ENCODE measurements around the gene UGCG. TPM values are rescaled to one million over a fixed set of nuclear protein-coding genes. Genes with fewer than 3 reads are reported as not detected.

The UGCG gene
- total and polyA plus RNA-seq, 4 experiments from 2014 or later: 13.0 to 29.7 (median 20.5) TPM

DNA sequence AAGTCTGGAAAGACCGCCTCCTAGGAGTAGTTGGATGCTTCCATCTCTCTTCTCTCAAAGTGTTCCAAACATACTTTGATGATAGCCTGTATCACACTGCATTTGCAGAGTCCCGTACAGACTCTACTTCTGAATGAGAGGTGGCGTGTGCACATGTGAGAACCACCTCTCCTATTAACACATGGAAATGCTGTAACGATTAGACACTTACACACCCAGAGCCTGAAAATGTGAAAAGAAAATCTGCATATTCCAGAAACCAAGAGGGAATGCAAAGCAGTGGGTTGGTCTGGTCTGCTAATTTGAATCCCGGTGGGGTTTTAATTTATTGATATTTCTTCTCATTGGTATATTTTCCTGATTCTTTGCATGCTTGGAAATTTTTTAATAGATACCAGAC lies 10.5 kb downstream of the UGCG start:
- Mint-ChIP-seq H3K4me1 (peaks cover 61 to 87% (median 74%) of the 10 kb centered on the region in 4 donors), H3K9me3 (no peaks in the 10 kb centered on the region), H3K4me3 (peak overlapping the region in 2 of 8 donors; percentile 4 to 43), H3K36me3 (peaks cover 0 to 7% of the 10 kb centered on the region in 2 donors), H3K27ac (peak overlapping the region in 1 of 7 donors; percentile 69), H3K27me3 (no peaks in the 10 kb centered on the region)
- Histone ChIP-seq H3K27ac (ENCODE audit: low read depth, low read length) (no peak overlapping the region), H3K4me1 (ENCODE audit: insufficient read depth, low read length) (peaks cover 93% of the 10 kb centered on the region), H3K9me3 (ENCODE audit: control insufficient read depth in 1 of 2, low read length in 2 of 2) (no peaks in the 10 kb centered on the region), H3K4me3 (ENCODE audit: low read length in 2 of 2) (no peak overlapping the region), H3K36me3 (ENCODE audit: insufficient read depth, low read length) (no peaks in the 10 kb centered on the region), H3K27me3 (ENCODE audit: insufficient read depth, low read length) (no peaks in the 10 kb centered on the region)
- DNase-seq: no peak
- ChIA-PET POLR2A (ENCODE audit: partially characterized antibody) (interaction anchor here (1.8 kb wide), 1 partner anchor 10 kb away, joined by 7 read pairs; the partner anchor contains the start of gene UGCG), CTCF (ENCODE audit: partially characterized antibody) (no interaction called here)
- intact Hi-C loops (cut with micrococcal nuclease): no loop called here

DNA sequence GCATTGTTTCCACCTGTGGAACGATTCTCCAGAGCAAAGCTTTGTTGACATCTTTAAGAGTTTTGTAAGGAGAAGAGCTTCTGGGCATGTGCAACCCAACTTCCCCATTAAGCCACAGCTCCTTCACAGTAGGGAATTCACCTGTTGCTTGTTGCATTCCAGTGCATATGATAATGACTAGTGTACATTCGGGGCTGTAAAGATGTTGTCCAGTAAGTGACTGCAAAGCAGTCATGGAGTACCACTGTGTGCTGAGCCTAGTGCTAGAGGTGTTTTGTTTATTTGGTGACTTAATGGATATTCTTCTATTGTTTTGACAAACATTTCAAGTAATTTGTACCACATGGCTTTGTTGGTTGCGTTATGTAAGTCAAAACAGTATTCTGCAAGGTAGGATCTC lies 12.8 kb downstream of the UGCG start:
- Mint-ChIP-seq H3K4me1 (peaks cover 70 to 100% (median 87%) of the 10 kb centered on the region in 4 donors), H3K27ac (peak overlapping the region in 5 of 7 donors; percentile 0 to 78 (median 37)), H3K36me3 (peaks cover 4 to 7% of the 10 kb centered on the region in 2 donors), H3K9me3 (no peaks in the 10 kb centered on the region), H3K4me3 (peak overlapping the region in 6 of 8 donors; percentile 2 to 65 (median 54)), H3K27me3 (no peaks in the 10 kb centered on the region)
- no peaks in the 10 kb centered on the region for H3K36me3 ChIP-seq (ENCODE audit: insufficient read depth, low read length)
- intact Hi-C loops (cut with micrococcal nuclease): no loop called here
- no peaks in the 10 kb centered on the region for H3K27me3 ChIP-seq (ENCODE audit: insufficient read depth, low read length)
- ChIA-PET CTCF (ENCODE audit: partially characterized antibody) (no interaction called here), POLR2A (ENCODE audit: partially characterized antibody) (interaction anchor here (1.0 kb wide), 1 partner anchor 29 kb away, joined by 3 read pairs; no protein-coding TSS in a partner anchor)
- no peak overlapping the region for H3K27ac ChIP-seq (ENCODE audit: low read depth, low read length)
- H3K9me3 ChIP-seq (ENCODE audit: control insufficient read depth in 1 of 2, low read length in 2 of 2): no peaks in the 10 kb centered on the region
- peaks cover 96% of the 10 kb centered on the region for H3K4me1 ChIP-seq (ENCODE audit: insufficient read depth, low read length)
- DNase-seq: no peak
- no peak overlapping the region for H3K4me3 ChIP-seq (ENCODE audit: low read length in 2 of 2)

DNA sequence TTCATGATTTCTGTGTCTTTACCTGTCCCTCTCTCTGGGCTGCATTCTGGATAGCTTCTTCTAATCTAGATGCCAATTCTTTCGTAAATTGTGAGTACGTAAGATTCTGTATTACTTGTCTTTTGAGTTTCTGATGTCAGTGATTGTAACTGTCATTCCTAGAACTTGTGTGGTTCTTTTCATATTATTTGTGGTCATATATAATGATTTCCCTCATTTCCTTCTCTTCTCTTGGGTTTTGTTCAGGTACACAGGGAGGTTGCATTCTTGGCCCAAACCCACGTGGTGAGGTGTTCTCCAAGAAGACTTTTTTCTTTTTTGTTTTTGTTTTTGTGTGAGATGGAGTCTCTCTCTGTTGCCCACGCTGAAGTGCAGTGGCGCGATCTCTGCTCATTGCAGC lies 13.8 kb downstream of the UGCG start:
- Mint-ChIP-seq H3K27ac (peak overlapping the region; percentile 4 to 85 (median 31)), H3K36me3 (peaks cover 7 to 10% of the 10 kb centered on the region in 2 donors), H3K9me3 (no peaks in the 10 kb centered on the region), H3K4me1 (peaks cover 73 to 100% (median 89%) of the 10 kb centered on the region in 4 donors), H3K27me3 (no peaks in the 10 kb centered on the region), H3K4me3 (peak overlapping the region in 7 of 8 donors; percentile 3 to 69 (median 53))
- Histone ChIP-seq H3K9me3 (ENCODE audit: control insufficient read depth in 1 of 2, low read length in 2 of 2) (no peaks in the 10 kb centered on the region), H3K4me1 (ENCODE audit: insufficient read depth, low read length) (peaks cover 96% of the 10 kb centered on the region), H3K27ac (ENCODE audit: low read depth, low read length) (no peak overlapping the region), H3K36me3 (ENCODE audit: insufficient read depth, low read length) (no peaks in the 10 kb centered on the region), H3K27me3 (ENCODE audit: insufficient read depth, low read length) (no peaks in the 10 kb centered on the region), H3K4me3 (ENCODE audit: low read length in 2 of 2) (no peak overlapping the region)
- intact Hi-C loops (cut with micrococcal nuclease): no loop called here
- DNase-seq: no peak
- POLR2A ChIA-PET (ENCODE audit: partially characterized antibody): no interaction called here
- CTCF ChIA-PET (ENCODE audit: partially characterized antibody): no interaction called here

DNA sequence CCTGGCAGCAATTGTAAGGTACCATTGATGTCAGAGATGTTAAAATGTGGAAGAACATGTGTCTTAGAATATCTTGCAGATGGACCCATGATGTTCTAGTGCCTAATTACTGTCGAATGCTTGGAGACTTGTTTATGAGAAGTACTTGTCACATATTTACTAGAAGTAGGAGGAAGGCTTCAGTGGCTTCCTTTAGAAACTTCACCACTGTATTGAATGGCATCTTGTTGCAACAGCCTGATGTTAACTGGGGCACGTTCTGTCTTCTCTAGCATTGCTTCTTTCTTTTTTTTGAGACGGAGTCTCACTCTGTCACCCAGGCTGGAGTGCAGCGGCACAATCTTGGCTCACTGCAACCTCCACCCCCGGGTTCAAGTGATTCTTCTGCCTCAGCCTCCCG lies 16.5 kb downstream of the UGCG start:
- peaks cover 63 to 93% (median 82%) of the 10 kb centered on the region in 4 donors for H3K4me1 Mint-ChIP-seq
- no peaks in the 10 kb centered on the region for H3K9me3 Mint-ChIP-seq
- H3K4me3 ChIP-seq (ENCODE audit: low read length in 2 of 2): no peak overlapping the region
- H3K36me3 ChIP-seq (ENCODE audit: insufficient read depth, low read length): no peaks in the 10 kb centered on the region
- peak overlapping the region in 5 of 7 donors; percentile 24 to 87 (median 67) for H3K27ac Mint-ChIP-seq
- H3K27ac ChIP-seq (ENCODE audit: low read depth, low read length): no peak overlapping the region
- H3K9me3 ChIP-seq (ENCODE audit: control insufficient read depth in 1 of 2, low read length in 2 of 2): no peaks in the 10 kb centered on the region
- no peaks in the 10 kb centered on the region for H3K27me3 Mint-ChIP-seq
- CTCF ChIA-PET (ENCODE audit: partially characterized antibody): interaction anchor here (0.6 to 2.2 kb wide), 2 partner anchors 10 to 42 kb away, joined by 3 to 8 read pairs; no protein-coding TSS in a partner anchor
- peaks cover 7 to 29% of the 10 kb centered on the region in 2 donors for H3K36me3 Mint-ChIP-seq
- peaks cover 83% of the 10 kb centered on the region for H3K4me1 ChIP-seq (ENCODE audit: insufficient read depth, low read length)
- DNase-seq: no peak
- H3K27me3 ChIP-seq (ENCODE audit: insufficient read depth, low read length): no peaks in the 10 kb centered on the region
- POLR2A ChIA-PET (ENCODE audit: partially characterized antibody): interaction anchor here (1.7 kb wide), 1 partner anchor 13 kb away, joined by 4 read pairs; no protein-coding TSS in a partner anchor
- intact Hi-C loops (cut with micrococcal nuclease): no loop called here
- peak overlapping the region in 7 of 8 donors; percentile 15 to 73 (median 55) for H3K4me3 Mint-ChIP-seq

DNA sequence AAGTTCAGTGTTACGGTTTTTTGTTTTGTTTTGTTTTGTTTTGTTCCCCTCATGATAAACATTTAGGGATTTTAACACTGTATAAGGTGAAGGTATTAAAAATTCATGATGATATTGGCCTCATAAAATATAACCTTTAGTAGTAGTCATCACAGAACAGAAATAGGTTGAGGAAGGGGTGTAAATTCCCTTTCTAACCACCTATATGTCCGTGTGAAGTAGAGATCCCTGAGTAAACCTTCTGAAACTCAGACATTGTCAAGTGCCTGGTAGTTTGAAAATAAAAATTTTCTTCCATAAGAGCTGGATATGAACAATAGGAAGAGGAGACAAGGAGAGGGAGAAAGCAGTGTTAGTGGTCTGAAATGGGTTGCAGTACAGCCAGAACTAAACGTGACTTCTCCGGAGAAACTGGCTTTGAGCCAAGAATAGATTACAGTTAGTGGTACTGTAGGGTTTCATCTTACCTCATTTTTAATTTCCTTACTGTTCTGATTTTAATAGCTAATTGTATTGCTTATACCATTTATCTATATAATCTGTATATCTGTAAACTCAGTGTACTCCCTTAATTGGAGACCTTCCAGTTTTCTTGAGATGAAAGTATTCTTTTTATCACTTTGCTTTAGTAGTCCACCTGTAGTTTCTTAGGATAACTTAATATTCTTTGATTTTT lies 18.3 kb downstream of the UGCG start:
- H3K27ac ChIP-seq (ENCODE audit: low read depth, low read length): no peak overlapping the region
- H3K4me1 ChIP-seq (ENCODE audit: insufficient read depth, low read length): peaks cover 66% of the 10 kb centered on the region
- no peaks in the 10 kb centered on the region for H3K27me3 Mint-ChIP-seq
- H3K4me3 Mint-ChIP-seq: peak overlapping the region; percentile 12 to 80 (median 74)
- peak in 2 of 5 donors; percentile 18 to 26 for DNase-seq
- H3K4me1 Mint-ChIP-seq: peaks cover 52 to 82% (median 66%) of the 10 kb centered on the region in 4 donors
- H3K36me3 Mint-ChIP-seq: peaks cover 12 to 35% of the 10 kb centered on the region in 2 donors
- H3K9me3 ChIP-seq (ENCODE audit: control insufficient read depth in 1 of 2, low read length in 2 of 2): no peaks in the 10 kb centered on the region
- CTCF ChIA-PET (ENCODE audit: partially characterized antibody): interaction anchor here (1.0 to 2.3 kb wide), 9 partner anchors 8 to 161 kb away, joined by 3 to 12 read pairs (median 6); partner anchors contain the start of gene UGCG
- peak overlapping the region in 1 of 2 donors; percentile 36 for H3K4me3 ChIP-seq (ENCODE audit: low read length in 2 of 2)
- POLR2A ChIA-PET (ENCODE audit: partially characterized antibody): interaction anchor here (0.7 to 3.9 kb wide), 5 partner anchors 8 to 23 kb away, joined by 3 to 34 read pairs (median 11); partner anchors contain the start of gene UGCG
- no peaks in the 10 kb centered on the region for H3K9me3 Mint-ChIP-seq
- intact Hi-C loops (cut with micrococcal nuclease): loop anchor here (1.0 kb wide), 2 partner anchors 11 to 17 kb away; no protein-coding TSS in a partner anchor
- H3K27me3 ChIP-seq (ENCODE audit: insufficient read depth, low read length): no peaks in the 10 kb centered on the region
- H3K27ac Mint-ChIP-seq: peak overlapping the region in 6 of 7 donors; percentile 19 to 92 (median 64)
- H3K36me3 ChIP-seq (ENCODE audit: insufficient read depth, low read length): peaks cover under 1% of the 10 kb centered on the region

DNA sequence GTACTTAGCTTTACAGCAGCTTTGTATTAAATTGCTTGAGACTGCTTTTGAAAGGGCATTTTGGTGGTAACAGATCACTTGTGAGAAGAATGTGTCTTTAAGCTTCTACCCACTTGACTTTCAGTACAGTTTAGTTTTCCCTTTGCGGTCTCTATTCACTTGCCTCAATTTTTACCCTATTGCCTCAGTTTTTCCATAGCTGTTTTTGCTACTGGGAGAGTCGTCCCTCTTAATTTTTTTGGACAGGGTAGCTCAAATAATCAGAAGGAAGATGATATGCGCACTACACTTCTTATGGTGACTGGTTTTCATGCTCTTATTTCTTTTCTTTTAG lies 18.8 kb downstream of the UGCG start:
- intact Hi-C loops (cut with micrococcal nuclease): loop anchor here (1.0 kb wide), 2 partner anchors 11 to 17 kb away; no protein-coding TSS in a partner anchor
- peaks cover 61% of the 10 kb centered on the region for H3K4me1 ChIP-seq (ENCODE audit: insufficient read depth, low read length)
- ChIA-PET POLR2A (ENCODE audit: partially characterized antibody) (interaction anchor here (1.5 to 3.9 kb wide), 4 partner anchors 11 to 23 kb away, joined by 3 to 34 read pairs (median 12); partner anchors contain the start of gene UGCG), CTCF (ENCODE audit: partially characterized antibody) (interaction anchor here (1.0 to 2.3 kb wide), 9 partner anchors 8 to 160 kb away, joined by 3 to 12 read pairs (median 6); partner anchors contain the start of gene UGCG)
- Mint-ChIP-seq H3K27ac (peak overlapping the region in 5 of 7 donors; percentile 11 to 88 (median 70)), H3K36me3 (peaks cover 15 to 38% of the 10 kb centered on the region in 2 donors), H3K4me1 (peaks cover 48 to 80% (median 62%) of the 10 kb centered on the region in 4 donors), H3K9me3 (no peaks in the 10 kb centered on the region), H3K4me3 (peak overlapping the region; percentile 1 to 80 (median 74)), H3K27me3 (no peaks in the 10 kb centered on the region)
- no peaks in the 10 kb centered on the region for H3K9me3 ChIP-seq (ENCODE audit: control insufficient read depth in 1 of 2, low read length in 2 of 2)
- H3K27ac ChIP-seq (ENCODE audit: low read depth, low read length): no peak overlapping the region
- no peak for DNase-seq
- no peak overlapping the region for H3K4me3 ChIP-seq (ENCODE audit: low read length in 2 of 2)
- H3K36me3 ChIP-seq (ENCODE audit: insufficient read depth, low read length): peaks cover 5% of the 10 kb centered on the region
- no peaks in the 10 kb centered on the region for H3K27me3 ChIP-seq (ENCODE audit: insufficient read depth, low read length)

DNA sequence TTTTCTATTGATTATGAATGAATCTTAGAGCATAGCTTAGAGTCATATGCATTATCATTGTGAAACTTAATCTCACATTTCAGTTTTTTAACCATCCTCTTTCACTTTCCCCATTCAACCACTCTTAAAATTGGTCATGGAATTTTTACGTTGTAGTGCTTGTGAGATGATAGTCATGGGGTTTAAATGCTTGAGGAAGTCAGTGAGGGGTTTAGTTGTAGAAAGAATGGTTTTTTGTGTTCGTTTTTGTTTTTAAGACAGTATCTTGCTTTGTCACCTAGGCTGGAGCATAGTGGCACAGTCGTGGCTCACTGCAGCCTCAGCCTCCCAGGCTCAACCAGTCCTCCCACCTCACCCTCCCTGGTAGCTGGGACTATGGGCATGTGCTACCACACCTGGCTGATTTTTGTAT lies 19.6 kb downstream of the UGCG start:
- no peaks in the 10 kb centered on the region for H3K9me3 ChIP-seq (ENCODE audit: control insufficient read depth in 1 of 2, low read length in 2 of 2)
- DNase-seq: no peak
- peaks cover 41 to 71% (median 55%) of the 10 kb centered on the region in 4 donors for H3K4me1 Mint-ChIP-seq
- H3K4me1 ChIP-seq (ENCODE audit: insufficient read depth, low read length): peaks cover 52% of the 10 kb centered on the region
- H3K36me3 Mint-ChIP-seq: peaks cover 15 to 42% of the 10 kb centered on the region in 2 donors
- ChIA-PET POLR2A (ENCODE audit: partially characterized antibody) (interaction anchor here (1.5 to 3.9 kb wide), 4 partner anchors 10 to 22 kb away, joined by 3 to 34 read pairs (median 12); partner anchors contain the start of gene UGCG), CTCF (ENCODE audit: partially characterized antibody) (interaction anchor here (1.0 to 2.3 kb wide), 7 partner anchors 10 to 160 kb away, joined by 3 to 12 read pairs (median 6); partner anchors contain the start of gene UGCG)
- no peaks in the 10 kb centered on the region for H3K27me3 Mint-ChIP-seq
- no peak overlapping the region for H3K27ac ChIP-seq (ENCODE audit: low read depth, low read length)
- peak overlapping the region in 7 of 8 donors; percentile 60 to 84 (median 77) for H3K4me3 Mint-ChIP-seq
- no peaks in the 10 kb centered on the region for H3K9me3 Mint-ChIP-seq
- H3K4me3 ChIP-seq (ENCODE audit: low read length in 2 of 2): no peak overlapping the region
- intact Hi-C loops (cut with micrococcal nuclease): no loop called here
- H3K36me3 ChIP-seq (ENCODE audit: insufficient read depth, low read length): peaks cover 5% of the 10 kb centered on the region
- H3K27ac Mint-ChIP-seq: peak overlapping the region in 5 of 7 donors; percentile 57 to 86 (median 77)
- H3K27me3 ChIP-seq (ENCODE audit: insufficient read depth, low read length): no peaks in the 10 kb centered on the region
